OCI-LY1 (cell line): ENCODE results near the gene PSMD6.

Experiments
- H2AFZ ChIP-seq: fragments of 200-600 bp; sonication (generic), shearing (Covaris generic); 2 replicates; pipeline ENCODE4 v1.6.0; 2014; ENCODE audit warnings: antibody characterized with exemption, mild to moderate bottlenecking, low read length
- H3F3A ChIP-seq: fragments of 200-600 bp; sonication (generic), shearing (Covaris generic); 2 replicates; pipeline ENCODE4 v1.6.0; 2014; ENCODE audit warnings: mild to moderate bottlenecking, antibody characterized with exemption, low read length, moderate library complexity; ENCODE audit not compliant: insufficient read depth
- H3K27ac ChIP-seq: fragments of 200-600 bp; sonication (generic); 2 replicates; pipeline ENCODE4 v1.5.1; 2014; ENCODE audit warnings: low read length, mixed run types, mild to moderate bottlenecking, low read depth; ENCODE audit not compliant: poor library complexity, severe bottlenecking
- H3K27me3 ChIP-seq: fragments of 200-600 bp; sonication (generic); 2 replicates; pipeline ENCODE4 v1.6.0; 2014; ENCODE audit warnings: antibody characterized with exemption, mild to moderate bottlenecking, low read length, moderate library complexity; ENCODE audit not compliant: insufficient read depth
- H3K36me3 ChIP-seq: fragments of 200-600 bp; sonication (generic); 2 replicates; pipeline ENCODE4 v1.6.1; 2014; ENCODE audit warnings: mild to moderate bottlenecking, antibody characterized with exemption, low read length, moderate library complexity, mixed read lengths; ENCODE audit not compliant: insufficient read depth
- H3K4me1 ChIP-seq: fragments of 200-600 bp; sonication (generic); 2 replicates; pipeline ENCODE4 v1.5.1; 2014; ENCODE audit warnings: mild to moderate bottlenecking, low read length, moderate library complexity; ENCODE audit not compliant: insufficient read depth, severe bottlenecking
- H3K4me2 ChIP-seq: fragments of 200-600 bp; sonication (generic), shearing (Covaris generic); 2 replicates; pipeline ENCODE4 v1.6.1; 2014; ENCODE audit warnings: low read length
- H3K4me3 ChIP-seq: fragments of 200-600 bp; sonication (generic); 2 replicates; pipeline ENCODE4 v1.5.1; 2014; ENCODE audit warnings: low read length, low read depth, mild to moderate bottlenecking, mixed read lengths; ENCODE audit not compliant: poor library complexity, severe bottlenecking
- H3K79me2 ChIP-seq: fragments of 200-600 bp; shearing (Covaris generic); 2 replicates; pipeline ENCODE4 v1.6.1; 2016; ENCODE audit warnings: mixed run types, low read length, mixed read lengths; ENCODE audit not compliant: insufficient read depth
- H3K9ac ChIP-seq: fragments of 200-600 bp; sonication (generic), shearing (Covaris generic); 2 replicates; pipeline ENCODE4 v1.6.1; 2014; ENCODE audit warnings: mild to moderate bottlenecking, low read length, mixed read lengths
- H3K9me2 ChIP-seq: fragments of 200-600 bp; sonication (generic), shearing (Covaris generic); 2 replicates; pipeline ENCODE4 v1.6.1; 2014; ENCODE audit warnings: low read depth, mild to moderate bottlenecking, low read length, mixed read lengths
- H3K9me3 ChIP-seq: fragments of 200-600 bp; shearing (Covaris generic); 2 replicates; pipeline ENCODE4 v1.6.1; 2014; ENCODE audit warnings: low read length, mixed read lengths
- H4K20me1 ChIP-seq: fragments of 200-600 bp; sonication (generic), shearing (Covaris generic); 2 replicates; pipeline ENCODE4 v1.6.0; 2016; ENCODE audit warnings: mild to moderate bottlenecking, low read length; ENCODE audit not compliant: insufficient read depth
- EZH2 ChIP-seq: fragments of 200-600 bp; sonication (generic), shearing (Covaris generic); IDR thresholded peaks from 2 replicates; pipeline ENCODE4 v1.8.0; 2017; ENCODE audit warnings: borderline replicate concordance, mixed run types, mild to moderate bottlenecking, antibody characterized with exemption, low read length, moderate library complexity, mixed read lengths
- TF ChIP-seq, protein P1 (sequence below): fragments of 200-600 bp; sonication (generic), shearing (Covaris generic); IDR thresholded peaks from 2 replicates; pipeline ENCODE4 v1.5.1; 2017; ENCODE audit warnings: mild to moderate bottlenecking, antibody characterized with exemption, low read length, moderate library complexity, mixed read lengths

Gene PSMD6

GRCh38 chr3:64055076-64055475 is 31.8 kb upstream of the PSMD6 start:
- TF ChIP-seq, protein P1, sequence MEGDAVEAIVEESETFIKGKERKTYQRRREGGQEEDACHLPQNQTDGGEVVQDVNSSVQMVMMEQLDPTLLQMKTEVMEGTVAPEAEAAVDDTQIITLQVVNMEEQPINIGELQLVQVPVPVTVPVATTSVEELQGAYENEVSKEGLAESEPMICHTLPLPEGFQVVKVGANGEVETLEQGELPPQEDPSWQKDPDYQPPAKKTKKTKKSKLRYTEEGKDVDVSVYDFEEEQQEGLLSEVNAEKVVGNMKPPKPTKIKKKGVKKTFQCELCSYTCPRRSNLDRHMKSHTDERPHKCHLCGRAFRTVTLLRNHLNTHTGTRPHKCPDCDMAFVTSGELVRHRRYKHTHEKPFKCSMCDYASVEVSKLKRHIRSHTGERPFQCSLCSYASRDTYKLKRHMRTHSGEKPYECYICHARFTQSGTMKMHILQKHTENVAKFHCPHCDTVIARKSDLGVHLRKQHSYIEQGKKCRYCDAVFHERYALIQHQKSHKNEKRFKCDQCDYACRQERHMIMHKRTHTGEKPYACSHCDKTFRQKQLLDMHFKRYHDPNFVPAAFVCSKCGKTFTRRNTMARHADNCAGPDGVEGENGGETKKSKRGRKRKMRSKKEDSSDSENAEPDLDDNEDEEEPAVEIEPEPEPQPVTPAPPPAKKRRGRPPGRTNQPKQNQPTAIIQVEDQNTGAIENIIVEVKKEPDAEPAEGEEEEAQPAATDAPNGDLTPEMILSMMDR, result no peak
- no peak for TF ChIP-seq EZH2
- H3F3A ChIP-seq, result no peaks in the 10 kb centered on the region
- H3K9ac ChIP-seq, result no peak overlapping the region
- H3K79me2 ChIP-seq, result no peaks in the 10 kb centered on the region
- no peaks in the 10 kb centered on the region for H3K4me1 ChIP-seq
- no peaks in the 10 kb centered on the region for H3K36me3 ChIP-seq
- H3K9me2 ChIP-seq, result no peaks in the 10 kb centered on the region
- no peaks in the 10 kb centered on the region for H3K27me3 ChIP-seq
- H2AFZ ChIP-seq, result no peak overlapping the region
- H3K9me3 ChIP-seq, result no peaks in the 10 kb centered on the region
- H3K27ac ChIP-seq, result no peak overlapping the region
- H3K4me2 ChIP-seq, result no peak overlapping the region
- H4K20me1 ChIP-seq, result no peaks in the 10 kb centered on the region
- H3K4me3 ChIP-seq, result no peak overlapping the region

GRCh38 chr3:64054488-64054887 is 31.2 kb upstream of the PSMD6 start:
- TF ChIP-seq EZH2, result no peak
- TF ChIP-seq, protein P1, result no peak
- Histone ChIP-seq H3K9me2 (no peaks in the 10 kb centered on the region), H3F3A (no peaks in the 10 kb centered on the region), H3K9ac (no peak overlapping the region), H3K9me3 (no peaks in the 10 kb centered on the region), H3K4me2 (no peak overlapping the region), H2AFZ (no peak overlapping the region), H3K27me3 (0 out of 2 replicates have a peak, but pooled peaks cover 4% of the 10 kb centered on the region), H3K36me3 (no peaks in the 10 kb centered on the region), H3K4me1 (no peaks in the 10 kb centered on the region), H3K4me3 (no peak overlapping the region), H3K79me2 (no peaks in the 10 kb centered on the region), H3K27ac (no peak overlapping the region), H4K20me1 (no peaks in the 10 kb centered on the region)

DNA sequence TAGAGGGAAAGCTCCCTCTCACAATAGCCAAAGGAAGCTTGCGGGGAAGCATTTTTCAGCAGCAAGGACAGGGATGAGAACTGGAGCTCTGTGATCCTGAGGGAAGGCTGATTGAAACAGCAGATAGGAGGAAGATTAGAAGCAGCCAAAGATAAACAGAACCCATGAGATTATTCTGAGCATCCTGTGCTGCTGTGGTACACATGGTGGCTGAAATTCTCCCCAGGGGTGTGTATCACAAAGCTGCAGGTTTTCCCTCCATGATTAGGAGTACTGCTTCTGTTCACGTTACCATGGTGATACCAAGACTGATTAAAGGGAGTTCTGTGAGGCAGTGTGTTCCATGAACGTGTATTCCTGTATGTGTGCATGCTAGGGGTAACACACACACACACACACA is 30.3 kb upstream of the PSMD6 start:
- Histone ChIP-seq H3K9me2 (no peaks in the 10 kb centered on the region), H3K27ac (no peak overlapping the region), H3K9ac (no peak overlapping the region), H3K4me3 (no peak overlapping the region), H3K4me1 (no peaks in the 10 kb centered on the region), H3K79me2 (no peaks in the 10 kb centered on the region), H4K20me1 (no peaks in the 10 kb centered on the region), H3K4me2 (no peak overlapping the region), H3F3A (no peaks in the 10 kb centered on the region), H3K9me3 (no peaks in the 10 kb centered on the region), H3K36me3 (no peaks in the 10 kb centered on the region), H2AFZ (no peak overlapping the region), H3K27me3 (0 out of 2 replicates have a peak, but pooled peaks cover 4% of the 10 kb centered on the region)
- TF ChIP-seq, protein P1, result no peak
- no peak for TF ChIP-seq EZH2
